ENCODE data around the gene KRTAP23-1.
A peak's percentile ranks its signal among the peaks of the same experiment; 100 is the strongest.

The KRTAP23-1 gene

GRCh38 chr21:30348506-30348905 lies at the start of gene KRTAP23-1:
KRTAP23-1 (minus strand) TSS chr21:30348606; CDS start chr21:30348606, 0 bp downstream.
- no peak for DNase-seq (ENCODE audit: low read depth in 1 of 2, low spot score in 1 of 2)

- no peak for DNase-seq (ENCODE audit: low read depth in 1 of 2, low spot score in 1 of 2)
These were observed 47.3 kb upstream of the KRTAP23-1 start, which contains the start of gene KRTAP13-1 for GRCh38 chr21:30395731-30396130. KRTAP13-1 (plus strand) TSS chr21:30396031; CDS start chr21:30396087, 56 bp downstream.

GRCh38 chr21:30391492-30392025 lies 43.2 kb upstream of the KRTAP23-1 start:
- no peak for DNase-seq (ENCODE audit: low read depth in 1 of 2, low spot score in 1 of 2)

GRCh38 chr21:30382201-30382600 lies 33.8 kb upstream of the KRTAP23-1 start:
- no peak for DNase-seq (ENCODE audit: low read depth in 1 of 2, low spot score in 1 of 2)

- no peak for DNase-seq (ENCODE audit: low read depth in 1 of 2, low spot score in 1 of 2)
These were observed 23.8 kb upstream of the KRTAP23-1 start, which contains the start of gene KRTAP13-2 for GRCh38 chr21:30372139-30372770. KRTAP13-2 (minus strand) TSS chr21:30372271; CDS start chr21:30372213, 58 bp downstream.

GRCh38 chr21:30355906-30356305 lies 7.5 kb upstream of the KRTAP23-1 start:
- no peak for DNase-seq (ENCODE audit: low read depth in 1 of 2, low spot score in 1 of 2)

GRCh38 chr21:30354308-30355005 lies 6.1 kb upstream of the KRTAP23-1 start:
- no peak for DNase-seq (ENCODE audit: low read depth in 1 of 2, low spot score in 1 of 2)

- no peak for DNase-seq (ENCODE audit: low read depth in 1 of 2, low spot score in 1 of 2)
These were observed 3.1 kb upstream of the KRTAP23-1 start for GRCh38 chr21:30351534-30351933.

GRCh38 chr21:30349572-30349971 lies 1.2 kb upstream of the KRTAP23-1 start:
- no peak for DNase-seq (ENCODE audit: low read depth in 1 of 2, low spot score in 1 of 2)

- DNase-seq (ENCODE audit: low read depth in 1 of 2, low spot score in 1 of 2): no peak
These were observed 3.4 kb downstream of the KRTAP23-1 start for GRCh38 chr21:30345014-30345413.

GRCh38 chr21:30340714-30341573 lies 7.5 kb downstream of the KRTAP23-1 start:
- DNase-seq (ENCODE audit: low read depth in 1 of 2, low spot score in 1 of 2): peak in 1 of 2 donors; percentile 22

- DNase-seq (ENCODE audit: low read depth in 1 of 2, low spot score in 1 of 2): no peak
These were observed 9.7 kb downstream of the KRTAP23-1 start for GRCh38 chr21:30338717-30339116.

GRCh38 chr21:30337772-30338171 lies 10.6 kb downstream of the KRTAP23-1 start:
- no peak for DNase-seq (ENCODE audit: low read depth in 1 of 2, low spot score in 1 of 2)

- no peak for DNase-seq (ENCODE audit: low read depth in 1 of 2, low spot score in 1 of 2)
These were observed 11.1 kb downstream of the KRTAP23-1 start, which contains the start of gene KRTAP27-1 for GRCh38 chr21:30337276-30337744. KRTAP27-1 (minus strand) TSS chr21:30337694; CDS start chr21:30337668, 26 bp downstream.

GRCh38 chr21:30336596-30336995 lies 11.8 kb downstream of the KRTAP23-1 start:
- no peak for DNase-seq (ENCODE audit: low read depth in 1 of 2, low spot score in 1 of 2)

- no peak for DNase-seq (ENCODE audit: low read depth in 1 of 2, low spot score in 1 of 2)
These were observed 14.7 kb downstream of the KRTAP23-1 start for GRCh38 chr21:30333736-30334135.

- DNase-seq (ENCODE audit: low read depth in 1 of 2, low spot score in 1 of 2): no peak
These were observed 15.7 kb downstream of the KRTAP23-1 start for GRCh38 chr21:30332681-30333080.

- DNase-seq (ENCODE audit: low read depth in 1 of 2, low spot score in 1 of 2): no peak
These were observed 19.1 kb downstream of the KRTAP23-1 start for GRCh38 chr21:30329203-30329875.

- DNase-seq (ENCODE audit: low read depth in 1 of 2, low spot score in 1 of 2): no peak
These were observed 22.0 kb downstream of the KRTAP23-1 start for GRCh38 chr21:30326390-30326789.

GRCh38 chr21:30320215-30320614 lies 28.2 kb downstream of the KRTAP23-1 start, which contains the start of gene KRTAP26-1:
KRTAP26-1 (minus strand) TSS chr21:30320315; CDS start chr21:30320035, 280 bp downstream.
- no peak for DNase-seq (ENCODE audit: low read depth in 1 of 2, low spot score in 1 of 2)
